Panc1 (cell line): ENCODE measurements around the gene AFDN. TPM values are rescaled to one million over a fixed set of nuclear protein-coding genes. Genes with fewer than 3 reads are reported as not detected.

Experiments used
- ATAC-seq: fragments of 200-7000 bp; cut with Tn5 transposase; 2 replicates; pipeline ENCODE4 v1.9.1; 2020; ENCODE audit warnings: mild to moderate bottlenecking, moderate library complexity
- BruUV-seq: library from RNA; stranded (reverse); fragments of 400-500 nt; replicated peaks from 2 replicates; lab custom pipeline; 2021; lab: Mats Ljungman, UMichigan
- CTCF ChIA-PET: fragments of 300-600 bp; sonication (Branson Sonifier 250); formaldehyde crosslinking; loops from one replicate; lab custom pipeline; 2022; ENCODE audit warnings: antibody characterized with exemption; lab: Charles Lee
- POLR2A ChIA-PET: fragments of 300-600 bp; sonication (Branson Sonifier 250); formaldehyde crosslinking; loops from one replicate; lab custom pipeline; 2022; ENCODE audit warnings: antibody characterized with exemption; lab: Charles Lee
- DNase-seq: peaks from one replicate; pipeline ENCODE4 v3.0.0-alpha.2; 2010; ENCODE audit warnings: low read depth, low spot score
- H3K27ac ChIP-seq: 2 replicates; pipeline ENCODE4 v1.5.1; 2011; ENCODE audit warnings: mild to moderate bottlenecking, low read length, inconsistent platforms
- H3K27me3 ChIP-seq: fragments of 200-500 bp; sonication (Bioruptor generic); 2 replicates; pipeline ENCODE4 v1.6.0; 2014; ENCODE audit warnings: low read length, inconsistent platforms; ENCODE audit not compliant: control insufficient read depth, insufficient read depth
- H3K36me3 ChIP-seq: fragments of 200-500 bp; sonication (Bioruptor generic); 2 replicates; pipeline ENCODE4 v1.5.1; 2014; ENCODE audit warnings: inconsistent platforms, mild to moderate bottlenecking, low read length, moderate library complexity; ENCODE audit not compliant: control insufficient read depth, insufficient read depth
- H3K4me1 ChIP-seq: 2 replicates; pipeline ENCODE4 v1.5.1; 2011; ENCODE audit warnings: inconsistent platforms, mild to moderate bottlenecking, low read length, moderate library complexity; ENCODE audit not compliant: control insufficient read depth, insufficient read depth
- H3K4me3 ChIP-seq, 2 experiments: 2 replicates each; pipeline ENCODE4 v1.5.1; 2011 to 2012; ENCODE audit warnings: low read depth in 2 of 2, low read length in 2 of 2, mild to moderate bottlenecking in 2 of 2, inconsistent platforms in 1 of 2, moderate library complexity in 1 of 2
- H3K9me3 ChIP-seq: fragments of 200-500 bp; sonication (Bioruptor generic); 2 replicates; pipeline ENCODE4 v1.5.1; 2014; ENCODE audit warnings: low read depth, mild to moderate bottlenecking, inconsistent platforms, low read length, moderate library complexity; ENCODE audit not compliant: control insufficient read depth, insufficient read depth
- POLR2AphosphoS5 ChIP-seq: IDR thresholded peaks from 2 replicates; pipeline ENCODE4 v1.6.1; 2012; ENCODE audit warnings: mild to moderate bottlenecking, low read depth, low read length, moderate library complexity
- REST ChIP-seq, 2 experiments: IDR thresholded peaks; 2 replicates each; pipeline ENCODE4 v1.6.1; 2011 to 2012; ENCODE audit warnings: low read depth in 2 of 2, control low read depth in 1 of 2, low read length in 1 of 2, mild to moderate bottlenecking in 1 of 2, moderate library complexity in 1 of 2; ENCODE audit not compliant: insufficient read depth in 1 of 2
- SIN3A ChIP-seq: IDR thresholded peaks from 2 replicates; pipeline ENCODE4 v1.6.1; 2012; ENCODE audit warnings: low read depth, mild to moderate bottlenecking, low read length, moderate library complexity, borderline replicate concordance; ENCODE audit not compliant: insufficient read depth
- TCF7L2 ChIP-seq: IDR thresholded peaks from 2 replicates; pipeline ENCODE4 v1.6.1; 2011; ENCODE audit warnings: mild to moderate bottlenecking, low read depth, low read length, inconsistent platforms
- in situ Hi-C: cut with HindIII; loops from 2 replicates; pipeline ENCODE4 v1.10.0; 2016; ENCODE audit warnings: low sequenced_read_pairs, low pct_unique_long_range_greater_than_20kb
- intact Hi-C: fragments of 100-400 bp; cut with micrococcal nuclease; formaldehyde crosslinking; loops from one replicate; pipeline ENCODE4 v1.10.0; 2022; ENCODE audit not compliant: unreplicated experiment
- total RNA-seq: library from RNA; stranded (reverse); gene quantifications from one replicate; pipeline ENCODE4 v1.2.1, GENCODE V29; 2021; ENCODE audit not compliant: unreplicated experiment
- TF ChIP-seq, protein P1 (sequence below): fragments of 450-650 bp; IDR thresholded peaks from 2 replicates; pipeline ENCODE4 v1.5.1; 2017; ENCODE audit warnings: mild to moderate bottlenecking

The AFDN gene
- total RNA-seq, 1 experiment from 2014 or later: 143 TPM

DNA sequence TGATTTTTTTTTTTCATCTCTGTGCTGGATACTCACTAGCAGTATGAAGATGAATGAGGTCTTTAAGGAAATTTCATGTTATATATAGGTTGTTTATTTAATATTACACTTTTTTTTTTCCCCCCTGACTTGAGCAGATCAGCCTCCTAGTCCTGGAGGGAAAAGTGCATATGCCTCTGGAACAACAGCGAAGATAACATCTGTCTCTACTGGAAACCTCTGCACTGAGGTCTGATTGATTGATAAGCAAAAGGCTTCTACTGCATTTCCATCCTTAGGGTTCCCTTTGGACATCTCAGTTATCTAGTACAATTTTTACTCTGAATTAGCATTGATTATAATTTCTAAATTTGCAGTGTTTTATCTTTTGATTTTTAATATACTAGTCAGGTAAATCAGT lies 121.0 kb downstream of the AFDN start:
- Histone ChIP-seq H3K27me3 (no peaks in the 10 kb centered on the region), H3K27ac (no peak overlapping the region), H3K4me3 (no peak overlapping the region), H3K36me3 (peaks cover 41% of the 10 kb centered on the region), H3K4me1 (no peaks in the 10 kb centered on the region), H3K9me3 (no peaks in the 10 kb centered on the region)
- in situ Hi-C loops: no loop called here
- ChIA-PET CTCF (interaction anchor here (0.6 kb wide), 1 partner anchor 944 kb away, joined by 3 read pairs; no protein-coding TSS in a partner anchor), POLR2A (no interaction called here)
- DNase-seq (no peak), ATAC-seq (no peak)
- intact Hi-C loops: no loop called here
- TF ChIP-seq TCF7L2: no peak
- no peak for TF ChIP-seq REST (IDR thresholded peaks at IDR 0.05; ENCODE audit: insufficient read depth in 1 of 2, low read depth in 2 of 2, low read length in 1 of 2)
- no peak for TF ChIP-seq POLR2AphosphoS5
- TF ChIP-seq, protein P1, sequence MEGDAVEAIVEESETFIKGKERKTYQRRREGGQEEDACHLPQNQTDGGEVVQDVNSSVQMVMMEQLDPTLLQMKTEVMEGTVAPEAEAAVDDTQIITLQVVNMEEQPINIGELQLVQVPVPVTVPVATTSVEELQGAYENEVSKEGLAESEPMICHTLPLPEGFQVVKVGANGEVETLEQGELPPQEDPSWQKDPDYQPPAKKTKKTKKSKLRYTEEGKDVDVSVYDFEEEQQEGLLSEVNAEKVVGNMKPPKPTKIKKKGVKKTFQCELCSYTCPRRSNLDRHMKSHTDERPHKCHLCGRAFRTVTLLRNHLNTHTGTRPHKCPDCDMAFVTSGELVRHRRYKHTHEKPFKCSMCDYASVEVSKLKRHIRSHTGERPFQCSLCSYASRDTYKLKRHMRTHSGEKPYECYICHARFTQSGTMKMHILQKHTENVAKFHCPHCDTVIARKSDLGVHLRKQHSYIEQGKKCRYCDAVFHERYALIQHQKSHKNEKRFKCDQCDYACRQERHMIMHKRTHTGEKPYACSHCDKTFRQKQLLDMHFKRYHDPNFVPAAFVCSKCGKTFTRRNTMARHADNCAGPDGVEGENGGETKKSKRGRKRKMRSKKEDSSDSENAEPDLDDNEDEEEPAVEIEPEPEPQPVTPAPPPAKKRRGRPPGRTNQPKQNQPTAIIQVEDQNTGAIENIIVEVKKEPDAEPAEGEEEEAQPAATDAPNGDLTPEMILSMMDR: no peak
- no peak for TF ChIP-seq SIN3A
- BruUV-seq: no TSS peak

DNA sequence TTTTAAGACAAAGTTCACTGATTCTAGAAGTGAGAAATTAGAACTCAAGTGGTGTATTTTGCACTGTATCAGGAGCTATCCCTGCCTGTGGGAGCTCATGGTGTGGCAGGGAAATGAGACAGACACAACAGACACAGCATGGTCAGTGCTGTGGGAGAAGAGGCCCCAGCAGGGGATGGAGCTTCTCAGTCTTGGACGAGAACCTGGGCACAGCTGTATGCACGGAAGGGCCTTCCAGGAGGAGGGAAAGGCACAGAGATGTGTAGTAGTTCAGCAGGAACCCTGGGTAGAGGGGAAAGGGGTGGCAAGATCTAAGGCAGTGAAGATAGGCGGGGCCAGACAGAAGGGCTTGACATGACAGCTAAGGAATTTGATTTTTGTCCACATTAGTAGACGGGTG lies 122.0 kb downstream of the AFDN start:
- no peaks in the 10 kb centered on the region for H3K27me3 ChIP-seq
- 0 out of 2 replicates have a peak, but pooled peaks have one; percentile 36 for ATAC-seq
- in situ Hi-C loops: no loop called here
- intact Hi-C loops: no loop called here
- no peak for DNase-seq
- H3K9me3 ChIP-seq: no peaks in the 10 kb centered on the region
- BruUV-seq: no TSS peak
- H3K4me1 ChIP-seq: no peaks in the 10 kb centered on the region
- ChIA-PET POLR2A (no interaction called here), CTCF (no interaction called here)
- no peak overlapping the region for H3K4me3 ChIP-seq
- TF ChIP-seq POLR2AphosphoS5 (no peak), SIN3A (no peak), TCF7L2 (no peak), REST (IDR thresholded peaks at IDR 0.05; ENCODE audit: insufficient read depth in 1 of 2, low read depth in 2 of 2, low read length in 1 of 2) (no peak)
- TF ChIP-seq, protein P1: no peak
- H3K36me3 ChIP-seq: peaks cover 39% of the 10 kb centered on the region
- H3K27ac ChIP-seq: no peak overlapping the region
